Medulla oblongata (tissue), 1 donor: ENCODE measurements around the gene HLA-E.
A peak's percentile ranks its signal among the peaks of the same experiment; 100 is the strongest.

ENCODE experiments used
- DNase-seq: peaks from one replicate; pipeline ENCODE4 v3.0.0-alpha.2; 2015; ENCODE audit errors: extremely low spot score

Gene HLA-E

DNA sequence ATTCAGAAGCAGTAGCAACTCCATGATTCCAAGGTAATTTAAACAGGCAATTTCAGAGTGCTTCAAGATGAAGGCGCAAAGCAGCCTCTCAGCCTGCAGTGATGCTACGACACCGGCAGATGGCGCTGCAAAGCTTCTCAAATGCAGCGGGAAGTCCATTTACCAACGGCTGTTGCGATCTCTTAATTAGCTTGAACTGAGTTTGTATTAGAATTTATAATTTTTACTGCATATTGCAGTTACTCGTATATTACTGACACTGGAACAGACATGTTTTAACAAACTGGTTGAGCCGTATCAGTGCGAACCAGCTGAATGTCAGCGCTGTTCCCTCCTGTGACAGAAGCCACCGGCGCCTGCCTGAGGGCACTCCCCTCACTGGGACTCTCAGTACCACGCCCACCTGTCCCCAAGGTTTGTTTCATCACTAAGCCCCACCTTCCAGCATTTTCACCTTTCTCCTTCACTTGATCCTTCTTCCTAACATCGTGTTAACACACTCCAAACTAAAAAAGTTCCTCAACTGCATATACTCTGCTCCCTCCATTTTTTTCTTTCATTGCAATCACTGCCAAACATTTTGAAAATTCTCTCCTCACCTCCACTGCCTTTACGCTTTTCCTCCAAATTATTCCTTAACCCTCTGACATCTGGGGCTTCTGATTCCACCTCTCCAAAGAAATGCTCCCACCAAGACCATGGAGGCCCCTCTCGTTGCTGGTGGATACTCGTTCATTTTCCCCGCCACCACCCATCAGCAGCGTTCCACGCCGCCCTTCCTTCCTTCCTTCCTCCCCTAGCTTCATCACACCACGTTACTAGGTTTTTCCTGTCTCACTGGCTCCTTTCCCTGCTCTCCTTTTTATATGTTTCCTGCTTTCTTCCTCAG, 52.5 kb downstream of the HLA-E start:
- DNase-seq: peak; percentile 90

DNA sequence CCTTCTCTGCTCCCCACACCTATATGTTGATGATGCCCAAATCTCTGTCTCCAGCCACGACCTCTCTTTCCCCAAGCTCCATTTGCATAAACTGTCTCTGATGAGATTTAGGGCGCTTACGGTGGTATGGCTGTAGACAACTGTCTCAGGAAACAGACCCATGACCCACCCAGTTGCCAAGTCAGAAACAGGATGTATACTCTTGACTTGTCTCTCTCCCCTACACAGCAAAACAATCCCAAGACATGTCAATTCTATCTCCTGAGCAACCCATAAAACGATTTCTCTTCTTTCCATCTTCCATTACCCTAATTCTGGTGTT, 53.1 kb downstream of the HLA-E start:
- DNase-seq: no peak

DNA sequence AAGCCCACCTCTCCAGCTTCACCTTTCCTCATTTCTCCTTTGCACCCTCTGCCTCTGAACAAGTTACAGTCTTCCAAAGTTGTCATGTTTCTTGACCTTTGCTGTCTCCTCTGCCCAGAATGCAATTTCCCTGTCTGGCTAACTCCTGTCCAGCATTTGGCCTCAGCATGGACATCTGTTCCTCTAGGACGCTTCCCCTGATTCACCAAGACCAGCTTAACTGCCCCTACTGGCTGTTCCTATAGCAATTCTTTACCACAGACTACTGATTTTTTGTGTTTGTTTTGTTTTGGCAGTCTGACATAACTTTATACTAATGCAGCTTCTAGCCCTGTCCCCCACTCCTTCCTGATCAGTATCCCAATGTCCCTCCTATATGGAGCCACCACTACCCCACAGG, 53.6 kb downstream of the HLA-E start:
- no peak for DNase-seq
